ENCODE results near the gene JAM3.
"Not testable (repeated sequence)": the region's sequence is repeated elsewhere in the genome, so short reads cannot be mapped to it uniquely, and the experiment has no call there.

Gene JAM3

GRCh38 chr11:134062265-134063123, 6.4 kb upstream of the JAM3 start:
- no peak for DNase-seq (ENCODE audit: low spot score)

- DNase-seq (ENCODE audit: low spot score) = no peak
Observed at GRCh38 chr11:134063124-134063495, 5.8 kb upstream of the JAM3 start.

GRCh38 chr11:134063991-134064747, 4.7 kb upstream of the JAM3 start:
- DNase-seq (ENCODE audit: low spot score) = no peak

GRCh38 chr11:134065381-134065780, 3.5 kb upstream of the JAM3 start:
- no peak for DNase-seq (ENCODE audit: low spot score)

GRCh38 chr11:134066943-134067885, 1.7 kb upstream of the JAM3 start:
- DNase-seq (ENCODE audit: low spot score) = no peak

- peak; percentile 62 for DNase-seq (ENCODE audit: low spot score)
Observed at GRCh38 chr11:134069426-134070341, 812 bp downstream of the JAM3 start.

- no peak for DNase-seq (ENCODE audit: low spot score)
Observed at GRCh38 chr11:134070342-134070845, 1.5 kb downstream of the JAM3 start.

- DNase-seq (ENCODE audit: low spot score) = no peak
Observed at GRCh38 chr11:134071306-134071705, 2.4 kb downstream of the JAM3 start.

- no peak for DNase-seq (ENCODE audit: low spot score)
Observed at GRCh38 chr11:134071766-134072402, 3.0 kb downstream of the JAM3 start.

- DNase-seq (ENCODE audit: low spot score) = no peak
Observed at GRCh38 chr11:134072844-134073243, 4.0 kb downstream of the JAM3 start.

GRCh38 chr11:134074346-134074745, 5.5 kb downstream of the JAM3 start:
- no peak for DNase-seq (ENCODE audit: low spot score)

GRCh38 chr11:134074766-134075165, 5.9 kb downstream of the JAM3 start:
- DNase-seq (ENCODE audit: low spot score) = no peak

GRCh38 chr11:134079317-134079716, 10.4 kb downstream of the JAM3 start:
- DNase-seq (ENCODE audit: low spot score) = peak; percentile 54

- not testable (repeated sequence) for DNase-seq (ENCODE audit: low spot score)
Observed at GRCh38 chr11:134081258-134081657, 12.4 kb downstream of the JAM3 start.

GRCh38 chr11:134082990-134083389, 14.1 kb downstream of the JAM3 start:
- no peak for DNase-seq (ENCODE audit: low spot score)

- no peak for DNase-seq (ENCODE audit: low spot score)
Observed at GRCh38 chr11:134086376-134086775, 17.5 kb downstream of the JAM3 start.

- DNase-seq (ENCODE audit: low spot score) = not testable (repeated sequence)
Observed at GRCh38 chr11:134092006-134092405, 23.1 kb downstream of the JAM3 start.

GRCh38 chr11:134097166-134097565, 28.3 kb downstream of the JAM3 start:
- peak; percentile 20 for DNase-seq (ENCODE audit: low spot score)

- DNase-seq (ENCODE audit: low spot score) = no peak
Observed at GRCh38 chr11:134098566-134099184, 29.8 kb downstream of the JAM3 start.

GRCh38 chr11:134100171-134100570, 31.3 kb downstream of the JAM3 start:
- DNase-seq (ENCODE audit: low spot score) = no peak
